Natural killer cell treated with Interleukin-12 subunit alpha and Interleukin-12 subunit beta and Interleukin-15 and Interleukin-18, amount 100 ng/mL, for 72 hours (primary cell): ENCODE measurements around the gene C19orf47. TPM values are rescaled to one million over a fixed set of nuclear protein-coding genes. Genes with fewer than 3 reads are reported as not detected.

ENCODE experiments used
- ATAC-seq, 2 donors: fragments of 150-1000 bp; cut with Tn5 transposase in 1 of 2; sonication (Bioruptor Pico), chemical (Tn5 transposase) in 1 of 2; 2 replicates each; pipeline ENCODE4 v1.10.0; 2021
- DNase-seq: peaks from one replicate; pipeline ENCODE4 v3.0.0; 2022; ENCODE audit warnings: low spot score
- H3K27ac Mint-ChIP-seq, 2 donors: 1 replicate in 1 of 2; 2 replicates in 1 of 2; pipeline ENCODE4 v1.8.0; 2022; ENCODE audit warnings: mixed read lengths in 2 of 2, mild to moderate bottlenecking in 1 of 2, moderate library complexity in 1 of 2
- H3K27me3 Mint-ChIP-seq, 2 donors: 1 replicate in 1 of 2; 2 replicates in 1 of 2; pipeline ENCODE4 v1.8.0; 2022; ENCODE audit warnings: mixed read lengths in 2 of 2
- H3K36me3 Mint-ChIP-seq: one replicate; pipeline ENCODE4 v1.8.0; 2022; ENCODE audit warnings: mixed read lengths
- H3K4me1 Mint-ChIP-seq, 2 donors: 1 replicate in 1 of 2; 2 replicates in 1 of 2; pipeline ENCODE4 v1.8.0; 2022; ENCODE audit warnings: low read depth in 2 of 2, mixed read lengths in 2 of 2, mild to moderate bottlenecking in 1 of 2
- H3K4me3 Mint-ChIP-seq: one replicate; pipeline ENCODE4 v1.8.0; 2022; ENCODE audit warnings: mixed read lengths
- H3K9me3 Mint-ChIP-seq: 2 replicates; pipeline ENCODE4 v1.8.0; 2022; ENCODE audit warnings: mixed read lengths
- total RNA-seq, 2 donors: library from RNA; stranded (reverse); gene quantifications; one replicate each; pipeline ENCODE4 v1.2.3, GENCODE V29; 2022

C19orf47 gene
- total RNA-seq, 2 donors from 2014 or later: 18.1 to 33.5 TPM

DNA sequence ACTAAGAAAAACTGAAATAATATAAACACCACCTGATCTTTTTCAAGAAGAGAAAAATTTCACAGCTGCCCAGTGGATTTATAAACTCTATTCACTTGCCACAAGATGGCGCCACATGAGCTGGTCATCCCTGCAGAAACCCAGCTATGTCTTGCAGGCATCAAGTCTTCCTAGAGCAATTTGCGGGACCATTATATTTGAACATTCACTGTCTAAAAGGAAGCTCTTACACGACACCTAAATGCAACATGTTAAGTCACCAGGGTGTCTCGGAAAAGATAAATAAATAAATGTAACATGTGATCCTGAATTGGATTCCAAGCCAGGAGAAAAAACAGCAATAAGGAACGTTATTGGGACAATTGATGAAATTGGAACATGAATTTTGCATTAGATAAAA lies 42.8 kb downstream of the C19orf47 start:
- Mint-ChIP-seq H3K4me3 (no peak overlapping the region), H3K27me3 (no peaks in the 10 kb centered on the region), H3K9me3 (no peaks in the 10 kb centered on the region), H3K4me1 (peaks cover 0 to 3% of the 10 kb centered on the region in 2 donors), H3K36me3 (no peaks in the 10 kb centered on the region), H3K27ac (no peak overlapping the region)
- ATAC-seq (peak; percentile 51 to 59), DNase-seq (peak; percentile 74)

DNA sequence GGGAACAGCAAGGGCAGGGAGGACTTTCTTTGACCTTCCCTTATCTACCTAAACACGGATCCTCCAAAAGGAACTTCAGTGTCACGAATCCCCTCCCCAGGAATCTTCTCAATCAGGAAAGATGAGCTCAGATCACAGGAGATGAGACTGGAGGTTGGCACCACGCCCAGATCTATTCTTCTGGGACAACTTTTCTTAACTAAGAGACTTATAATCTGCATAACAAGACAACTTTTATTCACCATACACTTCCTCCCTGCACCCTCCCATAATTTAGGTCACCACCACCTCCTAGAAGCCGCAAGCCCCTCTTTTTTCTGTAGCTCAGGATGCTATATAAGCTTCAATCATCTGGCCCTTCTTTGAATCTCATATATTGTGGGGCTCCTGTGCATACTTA lies 43.9 kb downstream of the C19orf47 start:
- Mint-ChIP-seq H3K4me1 (peaks cover 0 to 3% of the 10 kb centered on the region in 2 donors), H3K36me3 (no peaks in the 10 kb centered on the region), H3K4me3 (no peak overlapping the region), H3K9me3 (no peaks in the 10 kb centered on the region), H3K27ac (no peak overlapping the region), H3K27me3 (no peaks in the 10 kb centered on the region)
- DNase-seq (no peak), ATAC-seq (no peak)

DNA sequence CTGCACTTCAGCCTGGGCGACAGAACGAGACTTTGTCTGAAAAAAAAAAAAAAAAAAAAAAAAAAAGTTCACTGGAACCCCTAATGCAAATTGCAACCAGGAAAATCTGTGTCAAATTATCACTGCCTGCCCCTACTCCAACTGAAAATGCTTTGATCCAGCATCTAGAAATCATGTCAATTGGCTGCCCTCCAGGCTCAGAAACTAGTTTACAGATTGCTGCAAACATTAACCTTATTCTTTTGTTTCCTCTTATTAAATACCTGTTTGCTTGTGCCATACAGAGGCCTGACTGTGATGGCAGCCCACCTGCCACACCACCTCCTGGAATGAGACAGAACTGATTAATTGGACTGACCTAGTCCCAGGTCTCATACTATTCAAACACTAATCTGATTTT lies 44.4 kb downstream of the C19orf47 start:
- no peaks in the 10 kb centered on the region for H3K36me3 Mint-ChIP-seq
- H3K4me1 Mint-ChIP-seq: peaks cover 0 to 3% of the 10 kb centered on the region in 2 donors
- H3K27me3 Mint-ChIP-seq: no peaks in the 10 kb centered on the region
- H3K27ac Mint-ChIP-seq: no peak overlapping the region
- H3K9me3 Mint-ChIP-seq: no peaks in the 10 kb centered on the region
- H3K4me3 Mint-ChIP-seq: no peak overlapping the region
- ATAC-seq (no peak), DNase-seq (no peak)

DNA sequence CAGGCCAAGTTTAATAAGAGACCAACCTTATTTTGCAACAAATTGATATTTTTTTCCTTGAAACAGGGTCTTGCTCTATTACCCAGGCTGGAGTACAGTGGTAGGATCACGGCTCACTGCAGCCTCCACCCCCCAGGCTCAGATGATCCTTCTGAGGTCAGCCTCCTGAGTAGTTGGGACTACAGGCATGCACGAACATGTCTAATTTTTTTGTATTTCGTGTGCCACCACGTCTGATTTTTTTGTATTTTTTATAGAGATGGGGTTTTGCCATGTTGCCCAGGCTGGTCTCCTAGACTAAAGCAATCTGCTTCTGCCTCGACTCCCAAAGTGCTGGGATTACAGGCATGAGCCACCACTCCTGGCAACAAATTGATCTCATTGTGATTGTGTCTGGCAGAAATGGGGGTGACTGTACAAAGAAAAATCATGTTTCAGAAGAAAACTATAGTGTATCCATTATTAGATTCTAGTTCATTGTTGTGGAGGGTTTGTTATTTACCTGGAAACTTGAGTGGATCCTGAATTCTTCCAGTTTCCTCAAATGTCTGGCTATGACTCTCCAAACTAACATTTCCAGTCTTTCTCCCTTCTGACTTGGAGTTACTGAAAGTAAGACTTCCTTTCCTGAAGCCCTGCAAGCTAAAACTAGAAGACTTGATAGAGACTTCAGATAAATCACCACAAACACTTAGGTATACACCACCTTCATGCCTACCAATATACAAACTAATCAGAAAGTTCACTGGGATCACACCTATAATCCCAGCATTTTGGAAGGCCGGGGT lies 45.8 kb downstream of the C19orf47 start:
- H3K4me1 Mint-ChIP-seq: peaks cover 0 to 3% of the 10 kb centered on the region in 2 donors
- H3K4me3 Mint-ChIP-seq: no peak overlapping the region
- H3K9me3 Mint-ChIP-seq: no peaks in the 10 kb centered on the region
- no peak for ATAC-seq
- H3K27ac Mint-ChIP-seq: no peak overlapping the region
- DNase-seq: no peak
- no peaks in the 10 kb centered on the region for H3K27me3 Mint-ChIP-seq
- no peaks in the 10 kb centered on the region for H3K36me3 Mint-ChIP-seq

DNA sequence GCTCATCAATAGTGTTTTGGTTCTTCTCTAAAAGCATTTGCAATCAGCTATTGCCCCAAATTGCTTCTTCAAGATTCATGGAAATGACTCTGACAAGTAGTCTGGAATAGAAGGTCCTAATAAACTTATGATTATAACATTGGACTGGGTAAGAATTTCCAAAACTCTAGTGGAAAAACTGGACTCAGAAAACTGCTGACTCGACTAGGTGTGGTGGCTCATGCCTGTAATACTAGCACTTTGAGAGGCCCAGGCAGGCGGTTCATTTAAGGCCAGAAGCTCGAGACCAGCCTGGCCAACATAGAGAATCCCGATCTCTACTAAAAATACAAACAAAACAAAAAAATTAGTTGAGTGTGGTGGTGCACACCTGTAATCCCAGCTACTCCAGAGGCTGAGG lies 47.5 kb downstream of the C19orf47 start:
- no peak for ATAC-seq
- Mint-ChIP-seq H3K9me3 (no peaks in the 10 kb centered on the region), H3K4me3 (no peak overlapping the region), H3K27ac (no peak overlapping the region), H3K4me1 (peaks cover 0 to 3% of the 10 kb centered on the region in 2 donors), H3K36me3 (no peaks in the 10 kb centered on the region), H3K27me3 (no peaks in the 10 kb centered on the region)
- DNase-seq: no peak

DNA sequence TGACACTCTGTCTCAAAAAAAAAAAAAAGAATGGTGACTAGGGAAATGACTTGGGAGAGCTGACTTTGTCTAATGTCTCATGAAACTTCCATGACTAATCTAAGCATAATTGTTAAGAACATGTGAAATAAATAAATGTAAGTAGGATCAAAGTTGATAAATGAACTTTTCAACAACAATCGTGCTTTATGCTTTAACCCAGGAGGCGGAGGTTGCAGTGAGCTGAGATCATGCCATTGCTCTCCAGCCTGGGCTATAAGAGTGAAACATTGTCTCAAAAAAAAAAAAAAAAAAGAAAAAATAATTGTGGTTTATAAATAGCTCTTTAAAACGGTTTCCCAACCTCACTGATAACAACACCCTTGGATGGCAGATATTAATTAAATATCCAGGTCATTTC lies 50.2 kb downstream of the C19orf47 start:
- Mint-ChIP-seq H3K4me3 (no peak overlapping the region), H3K9me3 (no peaks in the 10 kb centered on the region)
- no peak for ATAC-seq

DNA sequence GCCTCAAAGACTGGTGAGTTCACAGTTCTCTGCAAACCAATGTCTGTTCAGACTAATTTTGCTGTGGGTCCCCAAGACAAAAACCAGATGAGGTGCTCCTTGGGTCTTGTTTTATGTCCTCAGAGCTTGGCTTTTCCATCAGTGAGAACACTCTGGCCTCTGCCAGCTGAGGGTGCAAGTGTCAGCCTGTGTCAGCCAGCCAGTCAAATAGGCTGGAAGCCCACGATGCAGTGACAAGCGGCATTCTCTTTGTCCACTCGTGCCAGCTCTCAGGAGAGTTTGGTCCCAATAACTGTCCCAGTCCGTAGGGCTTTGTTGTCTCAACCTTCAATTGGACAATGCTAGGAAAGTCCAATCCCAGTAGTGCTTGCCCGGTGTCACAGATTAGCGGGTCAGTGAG lies 53.6 kb downstream of the C19orf47 start:
- no peak overlapping the region for H3K4me3 Mint-ChIP-seq
- H3K27ac Mint-ChIP-seq: no peak overlapping the region
- no peaks in the 10 kb centered on the region for H3K4me1 Mint-ChIP-seq
- H3K36me3 Mint-ChIP-seq: no peaks in the 10 kb centered on the region
- DNase-seq: no peak
- H3K9me3 Mint-ChIP-seq: no peaks in the 10 kb centered on the region
- ATAC-seq: no peak
- no peaks in the 10 kb centered on the region for H3K27me3 Mint-ChIP-seq

More for the DNA sequence above, 50.2 kb downstream of the C19orf47 start:
- DNase-seq: no peak
- Mint-ChIP-seq H3K27me3 (no peaks in the 10 kb centered on the region), H3K27ac (no peak overlapping the region), H3K4me1 (no peaks in the 10 kb centered on the region), H3K36me3 (no peaks in the 10 kb centered on the region)

DNA sequence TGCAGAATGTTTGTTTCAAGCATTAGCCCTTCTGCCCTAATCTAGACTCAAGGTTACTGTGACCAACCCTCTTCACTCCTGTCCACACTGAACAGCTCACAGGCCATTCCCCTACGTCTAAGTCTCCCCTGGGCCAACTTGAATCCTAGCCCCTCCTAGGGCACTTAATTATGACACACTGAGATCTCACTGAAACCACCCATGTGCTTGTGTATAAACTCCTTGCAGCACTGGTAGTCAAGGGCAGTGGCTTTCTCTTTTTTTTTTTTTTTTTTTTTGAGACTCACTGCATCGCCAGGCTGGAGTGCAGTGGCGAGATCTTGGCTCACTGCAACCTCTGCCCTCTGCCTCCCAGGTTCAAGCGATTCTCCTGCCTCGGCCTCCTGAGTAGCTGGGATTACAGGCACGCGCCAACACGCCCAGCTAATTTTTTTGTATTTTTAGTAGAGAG lies 61.2 kb downstream of the C19orf47 start:
- H3K27me3 Mint-ChIP-seq: no peaks in the 10 kb centered on the region
- H3K36me3 Mint-ChIP-seq: peaks cover 5% of the 10 kb centered on the region
- H3K4me3 Mint-ChIP-seq: peak overlapping the region; percentile 97
- peak overlapping the region; percentile 95 to 98 for H3K27ac Mint-ChIP-seq
- no peaks in the 10 kb centered on the region for H3K9me3 Mint-ChIP-seq
- peaks cover 32 to 33% of the 10 kb centered on the region in 2 donors for H3K4me1 Mint-ChIP-seq
- ATAC-seq: no peak
- no peak for DNase-seq

DNA sequence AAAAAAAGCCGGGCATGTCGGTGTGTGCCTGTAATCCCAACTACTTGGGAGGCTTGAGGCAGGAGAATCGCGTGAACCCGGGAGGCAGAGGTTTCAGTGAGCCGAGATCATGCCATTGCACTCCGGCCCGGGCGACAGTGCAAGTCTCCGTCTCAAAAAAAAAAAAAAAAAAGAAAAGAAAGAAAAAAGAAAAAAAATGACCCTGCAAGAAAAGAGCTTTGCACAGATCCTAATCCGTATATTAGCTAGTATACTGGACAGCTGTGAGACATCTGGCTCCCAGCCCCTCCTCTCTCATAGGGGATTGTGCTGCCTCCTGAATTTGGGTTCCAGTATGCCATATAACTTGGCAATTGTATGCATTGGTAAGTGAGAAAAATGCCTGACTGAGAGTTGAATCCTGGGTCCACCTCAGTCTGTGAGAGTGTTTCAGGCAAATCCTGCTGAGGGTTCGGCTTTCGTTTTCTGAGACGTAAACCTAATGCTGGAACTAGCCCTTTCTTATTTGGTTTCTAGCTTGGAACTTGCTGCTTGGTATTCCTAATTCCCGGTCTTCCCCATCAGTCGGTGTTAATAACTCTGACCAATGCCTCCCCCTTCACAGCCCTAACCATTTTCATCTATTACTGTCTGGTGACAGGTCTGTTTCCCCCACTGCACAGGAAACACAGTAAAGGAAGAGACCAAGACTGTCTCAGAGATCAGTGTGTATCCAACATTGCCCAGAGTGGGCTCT lies 61.8 kb downstream of the C19orf47 start:
- Mint-ChIP-seq H3K27me3 (no peaks in the 10 kb centered on the region), H3K4me1 (peaks cover 32 to 38% of the 10 kb centered on the region in 2 donors), H3K9me3 (no peaks in the 10 kb centered on the region), H3K36me3 (peaks cover 5% of the 10 kb centered on the region), H3K27ac (peak overlapping the region; percentile 95 to 98), H3K4me3 (peak overlapping the region; percentile 97)
- ATAC-seq: no peak
- DNase-seq: no peak

DNA sequence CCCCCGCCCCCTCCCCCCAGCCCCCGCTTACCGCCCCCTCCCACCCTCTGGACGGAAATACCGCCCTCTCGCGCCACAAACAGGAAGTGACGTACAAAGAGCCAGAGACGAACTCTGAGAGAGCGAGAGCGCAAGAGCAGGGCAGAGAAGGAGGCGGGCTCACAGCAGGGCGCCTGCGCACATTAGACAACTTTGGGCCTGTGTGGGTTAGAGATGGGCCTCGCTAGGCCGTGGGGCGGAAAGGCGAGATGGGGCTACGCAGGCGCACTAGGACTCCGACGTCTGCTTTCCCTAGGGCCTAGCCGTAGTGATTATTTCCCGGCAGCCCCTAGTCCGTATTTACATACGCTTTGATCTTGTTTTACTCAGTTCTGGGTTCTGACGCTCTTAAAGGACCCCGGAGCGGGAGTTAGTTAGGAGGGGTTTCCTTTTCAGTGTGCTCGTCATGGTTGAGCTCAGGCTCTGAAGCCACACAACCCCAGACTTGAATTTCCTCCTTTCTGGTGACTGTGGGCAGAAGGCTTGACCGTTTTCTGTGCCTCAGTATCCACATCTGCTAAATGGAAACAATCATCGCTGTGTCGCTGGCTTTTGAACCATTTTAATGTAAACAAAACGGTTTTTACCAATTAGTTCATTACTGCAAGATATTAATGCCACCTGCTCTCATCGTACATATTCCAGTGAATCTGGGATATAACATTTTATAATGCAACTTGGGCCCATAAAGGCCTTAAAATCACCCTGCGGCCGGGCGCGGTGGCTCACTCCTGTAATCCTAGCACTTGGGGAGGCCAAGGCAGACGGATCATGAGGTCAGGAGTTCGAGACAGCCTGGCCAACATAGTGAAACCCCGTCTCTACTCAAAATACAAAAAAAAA lies 62.6 kb downstream of the C19orf47 start:
- Mint-ChIP-seq H3K4me3 (peak overlapping the region; percentile 97), H3K4me1 (peaks cover 36 to 42% of the 10 kb centered on the region in 2 donors), H3K27ac (peak overlapping the region; percentile 95 to 98), H3K36me3 (peaks cover 5% of the 10 kb centered on the region), H3K9me3 (no peaks in the 10 kb centered on the region), H3K27me3 (no peaks in the 10 kb centered on the region)
- DNase-seq (peak; percentile 99), ATAC-seq (peak; percentile 96 to 98)

DNA sequence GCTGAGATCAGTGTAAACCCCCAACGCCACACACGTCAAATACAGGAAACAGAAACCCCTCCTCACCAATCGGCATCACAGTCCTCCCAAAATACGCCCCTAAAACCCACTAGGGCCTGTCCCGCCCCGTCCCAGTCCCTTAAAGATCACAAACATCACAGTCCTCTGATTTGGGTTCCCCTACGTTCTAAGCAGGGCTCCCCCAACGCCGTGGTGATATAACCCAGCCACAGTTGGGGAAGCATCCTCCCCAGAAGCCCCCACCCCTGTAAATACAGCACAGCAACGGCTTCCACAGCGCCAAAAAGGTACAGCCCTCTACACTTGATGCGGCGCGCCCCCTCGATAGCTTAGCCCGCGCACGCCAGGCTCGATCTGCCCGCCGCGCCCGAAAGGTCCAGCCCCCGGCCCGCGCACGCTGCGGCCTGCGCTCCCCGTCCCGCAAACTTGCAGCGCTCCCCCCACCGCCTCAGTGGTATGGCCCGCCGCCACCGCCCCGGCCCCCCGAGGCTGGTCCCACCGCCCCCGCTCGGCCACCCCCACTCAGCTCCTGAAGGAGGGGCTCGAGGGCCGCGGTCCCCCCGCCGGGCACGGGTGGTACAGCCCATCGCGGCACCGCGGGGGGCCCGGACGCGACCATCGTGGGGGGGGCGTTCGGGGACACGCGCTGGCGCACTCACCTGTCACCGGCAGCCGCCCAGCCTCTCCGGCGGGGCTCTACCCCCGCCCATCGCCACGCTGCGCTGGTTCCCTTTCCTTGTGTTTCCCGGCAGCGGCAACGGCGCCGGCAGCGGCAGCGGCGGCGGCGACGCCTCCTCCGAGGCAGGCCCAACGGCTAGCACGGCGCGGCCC lies 63.5 kb downstream of the C19orf47 start, which contains the start of gene AKT2:
Gene AKT2, minus strand, starts transcription at position 845 of the 852 bp plus-strand sequence. CDS start 20,078 bp downstream, outside the sequence.
- peaks cover 45 to 51% of the 10 kb centered on the region in 2 donors for H3K4me1 Mint-ChIP-seq
- H3K4me3 Mint-ChIP-seq: peak within 1 kb of the TSS; percentile 97
- no peaks in the 10 kb centered on the region for H3K27me3 Mint-ChIP-seq
- H3K27ac Mint-ChIP-seq: peak within 1 kb of the TSS; percentile 95 to 98
- no peaks in the 10 kb centered on the region for H3K9me3 Mint-ChIP-seq
- DNase-seq (peak; percentile 81), ATAC-seq (peak; percentile 64 to 65)
- H3K36me3 Mint-ChIP-seq: peaks cover 5% of the 10 kb centered on the region

DNA sequence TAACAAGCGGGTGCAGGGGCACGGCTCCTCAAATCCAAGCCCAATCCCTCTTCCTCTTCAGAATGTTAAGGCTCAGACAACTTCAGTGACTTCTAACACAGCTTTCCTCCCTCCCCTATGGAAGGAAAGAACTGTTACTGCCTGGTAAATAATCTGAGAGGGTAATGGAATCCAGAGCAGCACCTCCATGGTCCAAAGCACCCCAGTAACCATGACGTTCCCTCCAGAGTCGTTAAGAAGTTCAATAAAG lies 64.0 kb downstream of the C19orf47 start:
- Mint-ChIP-seq H3K27me3 (no peaks in the 10 kb centered on the region), H3K27ac (peak overlapping the region; percentile 95 to 97), H3K4me3 (peak overlapping the region; percentile 97), H3K9me3 (no peaks in the 10 kb centered on the region), H3K36me3 (peaks cover 5% of the 10 kb centered on the region), H3K4me1 (peaks cover 46 to 52% of the 10 kb centered on the region in 2 donors)
- no peak for DNase-seq
- ATAC-seq: no peak
